Measurements from ENCODE around the gene MME. TPM values are rescaled to one million over a fixed set of nuclear protein-coding genes. Genes with fewer than 3 reads are reported as not detected.

MME gene
- not detected in 5 replicates for total RNA-seq (2022; extraction: Qiagen RNA extraction)

DNA sequence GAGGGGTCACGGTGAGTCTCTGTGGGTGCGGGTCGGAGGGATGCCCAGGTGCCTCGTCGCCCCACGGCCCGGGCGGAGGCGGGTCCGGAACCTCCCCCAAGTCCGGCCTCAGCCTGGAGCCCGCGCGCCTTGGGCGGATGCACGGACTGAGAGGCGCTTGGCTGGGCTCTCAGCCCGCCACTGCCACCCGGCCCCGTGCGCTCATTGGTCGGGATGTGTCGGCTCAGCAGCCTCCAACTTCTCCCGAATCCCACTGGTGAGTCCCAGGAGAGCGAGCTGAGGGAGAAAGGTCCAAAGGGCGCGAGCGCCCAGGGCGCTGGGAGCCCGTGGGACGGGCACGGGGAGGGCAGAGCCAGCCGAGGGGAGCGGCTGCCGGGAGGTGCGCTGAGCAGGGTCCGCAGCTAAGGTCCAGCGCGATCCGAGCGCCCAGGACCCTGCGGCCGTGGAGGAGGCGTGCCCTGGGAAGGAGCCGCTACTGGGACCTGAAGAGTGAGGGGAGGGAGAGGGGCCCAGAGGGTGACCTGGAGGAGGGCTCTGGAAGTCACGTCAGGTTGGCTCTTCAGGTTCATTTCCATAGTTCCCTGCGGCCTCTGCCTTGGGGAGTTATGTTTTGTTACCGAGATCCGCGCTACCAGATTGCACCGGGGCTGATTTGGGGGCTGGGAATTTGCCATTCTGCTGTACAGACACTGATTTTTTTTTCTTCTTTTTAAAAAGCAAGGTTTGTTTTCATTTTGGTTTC, at the start of gene MME:
Gene MME, plus strand, starts transcription at position 574 of the 742 bp plus-strand sequence. CDS start 3,849 bp downstream, outside the sequence.

Other genes starting within 250 kb of the MME start
- gene STRIT1, start 213.4 kb downstream of the MME start, total RNA-seq (2022; extraction: Qiagen RNA extraction) = not detected in 5 replicates